HCT116 (cell line): ENCODE measurements around the gene BMP7. TPM values are rescaled to one million over a fixed set of nuclear protein-coding genes. Genes with fewer than 3 reads are reported as not detected.

Source experiments
- ATAC-seq: fragments of 200-7000 bp; cut with Tn5 transposase; 2 replicates; pipeline ENCODE4 v1.9.1; 2020; ENCODE audit warnings: mild to moderate bottlenecking, moderate library complexity
- BruUV-seq: library from RNA; stranded (reverse); fragments of 400-500 nt; replicated peaks from 2 replicates; lab custom pipeline; 2021; lab: Mats Ljungman, UMichigan
- CTCF ChIA-PET: fragments of 300-600 bp; sonication (Branson Sonifier 250); formaldehyde crosslinking; loops from one replicate; lab custom pipeline; 2021; ENCODE audit warnings: antibody characterized with exemption; lab: Charles Lee
- POLR2A ChIA-PET: fragments of 300-600, 350-600 bp; sonication (Branson Sonifier 250); formaldehyde crosslinking; loops from one replicate; lab custom pipeline; 2021; ENCODE audit warnings: antibody characterized with exemption; lab: Charles Lee
- RAD21 ChIA-PET, 2 experiments: fragments of 300-600 bp; sonication (Branson Sonifier 250); formaldehyde crosslinking; loops; one replicate each; lab custom pipeline; 2023; ENCODE audit warnings: low total read pairs in 2 of 2; ENCODE audit not compliant: uncharacterized antibody in 2 of 2, unreplicated experiment in 2 of 2, low non-redundant PET in 1 of 2; lab: Charles Lee
- DNase-seq: peaks from one replicate; pipeline ENCODE4 v3.0.0-alpha.2; 2010; ENCODE audit warnings: low read depth, low spot score
- H2AFZ ChIP-seq: fragments of 200-600 bp; shearing (Covaris generic), sonication (generic); 2 replicates; pipeline ENCODE4 v1.6.1; 2017; ENCODE audit warnings: low read depth, mixed run types, mixed read lengths, antibody characterized with exemption, low read length; ENCODE audit not compliant: poor library complexity, severe bottlenecking
- H3K27ac ChIP-seq: 2 replicates; pipeline ENCODE4 v1.5.1; 2012; ENCODE audit warnings: low read depth, low read length
- H3K27me3 ChIP-seq: fragments of 200-600 bp; sonication (generic); 2 replicates; pipeline ENCODE4 v1.6.1; 2016; ENCODE audit warnings: mixed run types, low read length, mixed read lengths; ENCODE audit not compliant: insufficient read depth
- H3K36me3 ChIP-seq, 2 experiments: fragments of 200-500 bp in 1 of 2; fragments of 200-600 bp in 1 of 2; sonication (Bioruptor generic) in 1 of 2; sonication (generic) in 1 of 2; 2 replicates each; pipeline versions ENCODE4 v1.5.1 to v1.6.1; 2014 to 2016; ENCODE audit warnings: low read length in 2 of 2, inconsistent platforms in 1 of 2, mixed read lengths in 1 of 2, mixed run types in 1 of 2; ENCODE audit not compliant: insufficient read depth in 2 of 2, control insufficient read depth in 1 of 2
- H3K4me1 ChIP-seq, 2 experiments: fragments of 200-600 bp in 1 of 2; sonication (generic) in 1 of 2; 2 replicates each; pipeline versions ENCODE4 v1.5.1 to v1.6.1; 2012 to 2017; ENCODE audit warnings: low read length in 2 of 2, inconsistent platforms in 1 of 2, mild to moderate bottlenecking in 1 of 2, mixed read lengths in 1 of 2, mixed run types in 1 of 2, moderate library complexity in 1 of 2; ENCODE audit not compliant: insufficient read depth in 2 of 2, control insufficient read depth in 1 of 2
- H3K4me2 ChIP-seq: fragments of 200-600 bp; sonication (generic); 2 replicates; pipeline ENCODE4 v1.6.1; 2017; ENCODE audit warnings: mixed run types, low read length, mixed read lengths
- H3K4me3 ChIP-seq, 2 experiments: fragments of 200-600 bp in 1 of 2; sonication (generic) in 1 of 2; replicated peaks in 1 of 2; 2 replicates each; pipeline ENCODE4 v1.5.1; 2011 to 2016; ENCODE audit warnings: low read length in 2 of 2, control low read depth in 1 of 2, low read depth in 1 of 2, mild to moderate bottlenecking in 1 of 2, mixed read lengths in 1 of 2, mixed run types in 1 of 2
- H3K79me2 ChIP-seq: fragments of 200-600 bp; sonication (generic); 2 replicates; pipeline ENCODE4 v1.6.1; 2017; ENCODE audit warnings: mild to moderate bottlenecking, mixed run types, low read length, moderate library complexity, mixed read lengths; ENCODE audit not compliant: insufficient read depth
- H3K9ac ChIP-seq: fragments of 200-600 bp; sonication (generic); 2 replicates; pipeline ENCODE4 v1.6.1; 2016; ENCODE audit warnings: low read length, mixed read lengths
- H3K9me2 ChIP-seq: fragments of 200-600 bp; sonication (generic), shearing (Covaris generic); 2 replicates; pipeline ENCODE4 v1.6.1; 2017; ENCODE audit warnings: mixed run types, mild to moderate bottlenecking, moderate library complexity; ENCODE audit not compliant: insufficient read depth
- H3K9me3 ChIP-seq, 2 experiments: fragments of 200-500 bp in 1 of 2; fragments of 200-600 bp in 1 of 2; sonication (Bioruptor generic) in 1 of 2; sonication (generic) in 1 of 2; 2 replicates each; pipeline ENCODE4 v1.6.1; 2014 to 2017; ENCODE audit warnings: low read length in 2 of 2, mixed read lengths in 2 of 2, inconsistent platforms in 1 of 2, low read depth in 1 of 2, mild to moderate bottlenecking in 1 of 2, mixed run types in 1 of 2, moderate library complexity in 1 of 2; ENCODE audit not compliant: control insufficient read depth in 1 of 2, insufficient read depth in 1 of 2
- H4K20me1 ChIP-seq: fragments of 200-600 bp; sonication (generic), shearing (Covaris generic); 2 replicates; pipeline ENCODE4 v1.6.1; 2017; ENCODE audit warnings: mixed run types, mild to moderate bottlenecking, moderate library complexity; ENCODE audit not compliant: insufficient read depth
- CBX3 ChIP-seq: IDR thresholded peaks from 2 replicates; pipeline ENCODE4 v1.6.1; 2012; ENCODE audit warnings: low read depth
- CEBPB ChIP-seq: IDR thresholded peaks from 2 replicates; pipeline ENCODE4 v1.6.1; 2012; ENCODE audit warnings: low read depth
- ELF1 ChIP-seq: IDR thresholded peaks from 2 replicates; pipeline ENCODE4 v1.6.1; 2012; ENCODE audit warnings: low read depth, borderline replicate concordance
- EZH2 ChIP-seq: fragments of 200-600 bp; sonication (generic); IDR thresholded peaks from 2 replicates; pipeline ENCODE4 v1.6.1; 2017; ENCODE audit warnings: antibody characterized with exemption, mixed run types
- FOSL1 ChIP-seq: IDR thresholded peaks from 2 replicates; pipeline ENCODE4 v1.6.1; 2012; ENCODE audit warnings: low read depth
- JUND ChIP-seq: IDR thresholded peaks from 2 replicates; pipeline ENCODE4 v1.6.1; 2012
- POLR2A ChIP-seq: IDR thresholded peaks from 2 replicates; pipeline ENCODE4 v1.7.0; 2011; ENCODE audit warnings: borderline replicate concordance; ENCODE audit not compliant: insufficient read depth, insufficient read length; ENCODE audit errors: extremely low read depth
- RAD21 ChIP-seq: IDR thresholded peaks from 2 replicates; pipeline ENCODE4 v1.6.1; 2012; ENCODE audit warnings: low read depth, mild to moderate bottlenecking
- SIN3A ChIP-seq: IDR thresholded peaks from 2 replicates; pipeline ENCODE4 v1.6.1; 2012; ENCODE audit warnings: low read depth
- SP1 ChIP-seq: IDR thresholded peaks from 2 replicates; pipeline ENCODE4 v1.6.1; 2012; ENCODE audit warnings: low read depth
- SRF ChIP-seq: IDR thresholded peaks from 2 replicates; pipeline ENCODE4 v1.6.1; 2012; ENCODE audit warnings: low read depth
- TCF7L2 ChIP-seq: IDR thresholded peaks from 2 replicates; pipeline ENCODE4 v1.7.0; 2011; ENCODE audit warnings: borderline replicate concordance, inconsistent platforms; ENCODE audit not compliant: insufficient read depth, insufficient read length; ENCODE audit errors: extremely low read depth
- YY1 ChIP-seq: IDR thresholded peaks from 2 replicates; pipeline ENCODE4 v1.6.1; 2011; ENCODE audit warnings: low read length, low read depth, moderate library complexity, mild to moderate bottlenecking; ENCODE audit not compliant: insufficient replicate concordance; ENCODE audit errors: extremely low read depth
- ZFX ChIP-seq: fragments of 450-650 bp; IDR thresholded peaks from 2 replicates; pipeline ENCODE4 v1.6.1; 2017
- ZNF274 ChIP-seq: fragments of 200-500 bp; sonication (Bioruptor generic); IDR thresholded peaks from 2 replicates; pipeline ENCODE4 v1.6.1; 2014; ENCODE audit warnings: mild to moderate bottlenecking, low read depth, low read length, inconsistent platforms
- intact Hi-C: fragments of 100-400 bp; cut with micrococcal nuclease; formaldehyde crosslinking; loops from 2 replicates; pipeline ENCODE4 v1.10.0; 2022
- total RNA-seq: library from RNA; stranded (reverse); gene quantifications from one replicate; pipeline ENCODE4 v1.2.1, GENCODE V29; 2021; ENCODE audit not compliant: unreplicated experiment
- TF ChIP-seq, protein P1 (sequence below), 3 experiments: fragments of 200-600 bp in 1 of 3; sonication (generic) in 1 of 3; IDR thresholded peaks in 2 of 3; conservative IDR thresholded peaks in 1 of 3; 2 replicates each; pipeline ENCODE4 v1.5.1; 2012 to 2017; ENCODE audit warnings: low read depth in 2 of 3, low read length in 2 of 3, antibody characterized with exemption in 1 of 3, borderline replicate concordance in 1 of 3, control low read depth in 1 of 3, mild to moderate bottlenecking in 1 of 3, mixed read lengths in 1 of 3, mixed run types in 1 of 3, moderate library complexity in 1 of 3; ENCODE audit not compliant: insufficient read depth in 1 of 3
- TF ChIP-seq, protein P2 (sequence below): IDR thresholded peaks from 2 replicates; pipeline ENCODE4 v1.6.1; 2012; ENCODE audit warnings: low read depth

The BMP7 gene
- total RNA-seq, 1 experiment from 2014 or later: 7.0 TPM

DNA sequence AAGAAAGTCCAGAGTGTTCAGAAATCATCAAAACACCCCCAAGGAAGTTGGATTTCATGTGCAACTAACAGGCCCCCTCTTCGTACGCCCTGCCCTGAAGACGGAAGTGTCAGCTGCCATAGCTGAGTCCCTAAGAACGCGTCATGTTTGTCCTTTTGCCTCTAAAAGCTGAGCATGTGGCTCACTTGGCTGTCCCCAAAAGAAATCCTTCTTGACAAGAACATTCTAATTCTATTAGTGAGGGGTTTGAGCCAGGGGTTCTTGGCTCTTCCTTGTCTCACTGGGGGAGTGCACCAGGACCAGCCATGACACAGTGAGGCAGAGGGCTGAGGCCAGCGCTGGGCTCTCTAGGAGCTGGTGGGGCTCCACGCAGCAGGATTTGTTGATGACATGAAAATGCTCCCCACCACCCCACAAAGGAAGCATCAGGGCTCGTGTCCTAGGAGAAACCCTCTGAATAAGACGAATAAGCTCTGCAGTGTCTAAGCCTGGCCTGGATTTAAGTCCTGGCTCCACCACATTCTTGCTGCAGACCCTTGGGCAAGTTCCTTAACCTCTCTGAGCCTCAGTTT, 43.2 kb upstream of the BMP7 start (continued):
- TF ChIP-seq CBX3 (no peak), ZFX (no peak), YY1 (no peak), EZH2 (no peak), SIN3A (no peak), SRF (no peak), POLR2A (no peak), ELF1 (no peak), RAD21 (no peak)
- TF ChIP-seq, protein P1, sequence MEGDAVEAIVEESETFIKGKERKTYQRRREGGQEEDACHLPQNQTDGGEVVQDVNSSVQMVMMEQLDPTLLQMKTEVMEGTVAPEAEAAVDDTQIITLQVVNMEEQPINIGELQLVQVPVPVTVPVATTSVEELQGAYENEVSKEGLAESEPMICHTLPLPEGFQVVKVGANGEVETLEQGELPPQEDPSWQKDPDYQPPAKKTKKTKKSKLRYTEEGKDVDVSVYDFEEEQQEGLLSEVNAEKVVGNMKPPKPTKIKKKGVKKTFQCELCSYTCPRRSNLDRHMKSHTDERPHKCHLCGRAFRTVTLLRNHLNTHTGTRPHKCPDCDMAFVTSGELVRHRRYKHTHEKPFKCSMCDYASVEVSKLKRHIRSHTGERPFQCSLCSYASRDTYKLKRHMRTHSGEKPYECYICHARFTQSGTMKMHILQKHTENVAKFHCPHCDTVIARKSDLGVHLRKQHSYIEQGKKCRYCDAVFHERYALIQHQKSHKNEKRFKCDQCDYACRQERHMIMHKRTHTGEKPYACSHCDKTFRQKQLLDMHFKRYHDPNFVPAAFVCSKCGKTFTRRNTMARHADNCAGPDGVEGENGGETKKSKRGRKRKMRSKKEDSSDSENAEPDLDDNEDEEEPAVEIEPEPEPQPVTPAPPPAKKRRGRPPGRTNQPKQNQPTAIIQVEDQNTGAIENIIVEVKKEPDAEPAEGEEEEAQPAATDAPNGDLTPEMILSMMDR (IDR thresholded peaks at IDR 0.05 in 2 of 3, conservative IDR thresholded peaks at IDR 0.05 in 1 of 3; ENCODE audit: borderline replicate concordance in 1 of 3, insufficient read depth in 1 of 3, low read depth in 2 of 3, low read length in 2 of 3): no peak

DNA sequence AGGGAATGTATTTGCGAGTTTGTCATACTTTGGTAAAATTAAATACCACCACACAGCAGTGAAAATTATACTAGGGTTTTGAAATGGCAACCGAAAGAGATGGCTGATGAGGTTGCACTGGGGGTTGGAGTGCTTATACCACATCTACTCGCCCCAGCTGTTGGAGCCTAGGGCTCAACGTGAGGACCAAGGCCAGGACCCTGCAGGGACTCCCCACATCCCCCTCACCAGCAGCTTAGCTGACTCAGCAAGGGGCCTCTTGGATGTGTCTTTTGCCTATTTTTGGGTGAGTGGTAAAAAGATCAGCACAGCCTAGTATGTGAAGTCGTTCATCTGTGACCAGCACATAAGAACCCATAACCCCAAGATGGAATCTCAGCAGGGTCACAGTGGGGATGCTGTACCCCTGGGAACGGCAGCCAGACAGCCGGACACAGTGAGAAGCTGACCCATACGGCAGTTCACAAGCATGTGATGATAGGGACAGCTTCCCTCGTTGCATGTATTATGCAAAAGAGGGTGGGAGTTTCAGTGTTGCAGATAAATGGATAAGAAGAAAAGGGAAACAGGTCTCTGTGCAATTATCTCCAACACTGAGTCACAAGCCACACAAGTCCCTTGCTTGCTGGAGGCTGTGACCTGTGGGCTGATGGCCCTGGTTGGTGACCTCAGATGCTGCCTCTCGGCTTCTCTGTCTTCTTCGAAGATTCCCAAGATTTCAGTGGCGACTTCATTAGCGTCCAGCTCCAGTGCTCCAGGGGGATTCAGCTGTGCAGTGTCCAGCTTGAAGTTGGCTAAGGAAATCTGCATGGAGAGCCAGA, 42.2 kb upstream of the BMP7 start:
- Histone ChIP-seq H3K27ac (no peak overlapping the region), H3K79me2 (no peaks in the 10 kb centered on the region), H3K4me1 (no peaks in the 10 kb centered on the region), H3K27me3 (peaks cover 28% of the 10 kb centered on the region; the same call in 1 of the 2 replicates), H3K4me2 (no peak overlapping the region), H3K36me3 (no peaks in the 10 kb centered on the region), H2AFZ (no peak overlapping the region), H4K20me1 (no peaks in the 10 kb centered on the region), H3K9ac (no peak overlapping the region), H3K9me3 (no peaks in the 10 kb centered on the region), H3K4me3 (no peak overlapping the region), H3K9me2 (no peaks in the 10 kb centered on the region)
- RAD21 ChIA-PET: no interaction called here
- POLR2A ChIA-PET: no interaction called here
- no TSS peak for BruUV-seq
- no peak for ATAC-seq
- CTCF ChIA-PET: no interaction called here
- intact Hi-C loops: no loop called here
- DNase-seq: no peak
- no peak for TF ChIP-seq ELF1
- TF ChIP-seq RAD21: no peak
- no peak for TF ChIP-seq SIN3A
- TF ChIP-seq ZNF274: no peak
- TF ChIP-seq ZFX: no peak
- no peak for TF ChIP-seq FOSL1
- TF ChIP-seq SRF: no peak
- no peak for TF ChIP-seq JUND
- no peak for TF ChIP-seq CEBPB
- TF ChIP-seq EZH2: no peak
- TF ChIP-seq, protein P2, sequence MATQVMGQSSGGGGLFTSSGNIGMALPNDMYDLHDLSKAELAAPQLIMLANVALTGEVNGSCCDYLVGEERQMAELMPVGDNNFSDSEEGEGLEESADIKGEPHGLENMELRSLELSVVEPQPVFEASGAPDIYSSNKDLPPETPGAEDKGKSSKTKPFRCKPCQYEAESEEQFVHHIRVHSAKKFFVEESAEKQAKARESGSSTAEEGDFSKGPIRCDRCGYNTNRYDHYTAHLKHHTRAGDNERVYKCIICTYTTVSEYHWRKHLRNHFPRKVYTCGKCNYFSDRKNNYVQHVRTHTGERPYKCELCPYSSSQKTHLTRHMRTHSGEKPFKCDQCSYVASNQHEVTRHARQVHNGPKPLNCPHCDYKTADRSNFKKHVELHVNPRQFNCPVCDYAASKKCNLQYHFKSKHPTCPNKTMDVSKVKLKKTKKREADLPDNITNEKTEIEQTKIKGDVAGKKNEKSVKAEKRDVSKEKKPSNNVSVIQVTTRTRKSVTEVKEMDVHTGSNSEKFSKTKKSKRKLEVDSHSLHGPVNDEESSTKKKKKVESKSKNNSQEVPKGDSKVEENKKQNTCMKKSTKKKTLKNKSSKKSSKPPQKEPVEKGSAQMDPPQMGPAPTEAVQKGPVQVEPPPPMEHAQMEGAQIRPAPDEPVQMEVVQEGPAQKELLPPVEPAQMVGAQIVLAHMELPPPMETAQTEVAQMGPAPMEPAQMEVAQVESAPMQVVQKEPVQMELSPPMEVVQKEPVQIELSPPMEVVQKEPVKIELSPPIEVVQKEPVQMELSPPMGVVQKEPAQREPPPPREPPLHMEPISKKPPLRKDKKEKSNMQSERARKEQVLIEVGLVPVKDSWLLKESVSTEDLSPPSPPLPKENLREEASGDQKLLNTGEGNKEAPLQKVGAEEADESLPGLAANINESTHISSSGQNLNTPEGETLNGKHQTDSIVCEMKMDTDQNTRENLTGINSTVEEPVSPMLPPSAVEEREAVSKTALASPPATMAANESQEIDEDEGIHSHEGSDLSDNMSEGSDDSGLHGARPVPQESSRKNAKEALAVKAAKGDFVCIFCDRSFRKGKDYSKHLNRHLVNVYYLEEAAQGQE: no peak
- no peak for TF ChIP-seq POLR2A
- no peak for TF ChIP-seq SP1
- no peak for TF ChIP-seq TCF7L2
